C4-2B (cell line): ENCODE data around the gene SLIT3.

Experiments used
- H3K27ac ChIP-seq: fragments of 450-650 bp; 2 replicates; pipeline ENCODE4 v1.5.1; 2017
- CTCF ChIP-seq: fragments of 450-650 bp; conservative IDR thresholded peaks from 2 replicates; pipeline ENCODE4 v1.5.1; 2017; ENCODE audit warnings: mild to moderate bottlenecking
- ZFX ChIP-seq: fragments of 450-650 bp; IDR thresholded peaks from 2 replicates; pipeline ENCODE4 v1.6.1; 2017

The SLIT3 gene

GRCh38 chr5:168921147-168921866 is 379.6 kb downstream of the SLIT3 start:
- TF ChIP-seq CTCF, result no peak
- TF ChIP-seq ZFX, result no peak

GRCh38 chr5:168920019-168920810 is 380.7 kb downstream of the SLIT3 start:
- no peak for TF ChIP-seq ZFX
- H3K27ac ChIP-seq, result no peak overlapping the region

More at GRCh38 chr5:168921147-168921866, 379.6 kb downstream of the SLIT3 start:
- H3K27ac ChIP-seq, result no peak overlapping the region

- TF ChIP-seq CTCF (no peak), ZFX (no peak)
- H3K27ac ChIP-seq, result no peak overlapping the region
Measured at GRCh38 chr5:168917947-168918600, 382.9 kb downstream of the SLIT3 start.

- TF ChIP-seq CTCF, result no peak
- no peak for TF ChIP-seq ZFX
- H3K27ac ChIP-seq, result no peak overlapping the region
Measured at GRCh38 chr5:168916852-168917251, 384.1 kb downstream of the SLIT3 start.

- TF ChIP-seq ZFX, result no peak
- H3K27ac ChIP-seq, result no peak overlapping the region
Measured at GRCh38 chr5:168916266-168916665, 384.7 kb downstream of the SLIT3 start.

- TF ChIP-seq CTCF, result no peak
- no peak for TF ChIP-seq ZFX
- no peak overlapping the region for H3K27ac ChIP-seq
Measured at GRCh38 chr5:168914491-168914890, 386.4 kb downstream of the SLIT3 start.

- H3K27ac ChIP-seq, result no peak overlapping the region
- TF ChIP-seq CTCF (no peak), ZFX (no peak)
Measured at GRCh38 chr5:168910874-168911273, 390.1 kb downstream of the SLIT3 start.

GRCh38 chr5:168908207-168908606 is 392.7 kb downstream of the SLIT3 start:
- no peak overlapping the region for H3K27ac ChIP-seq
- TF ChIP-seq ZFX (no peak), CTCF (no peak)
